HG03064 (cell line): Measurements from ENCODE around the gene CEACAM19.
"Not testable (repeated sequence)": the region's sequence is repeated elsewhere in the genome, so short reads cannot be mapped to it uniquely, and the experiment has no call there.

Experiments
- ATAC-seq: cut with Tn5 transposase; IDR thresholded peaks from one replicate; pipeline ENCODE4 v1.9.1; 2021; ENCODE audit warnings: low read depth; ENCODE audit not compliant: unreplicated experiment

Gene CEACAM19

GRCh38 chr19:44671400-44671799, at the start of gene CEACAM19:
CEACAM19 (plus strand) TSS chr19:44671482; CDS start chr19:44671932, 450 bp downstream.
- ATAC-seq: no peak

GRCh38 chr19:44623080-44623479, 48.2 kb upstream of the CEACAM19 start:
- no peak for ATAC-seq

GRCh38 chr19:44623626-44624025, 47.7 kb upstream of the CEACAM19 start:
- no peak for ATAC-seq

GRCh38 chr19:44624840-44625354, 46.4 kb upstream of the CEACAM19 start:
- no peak for ATAC-seq

- not testable (repeated sequence) for ATAC-seq
Observed at GRCh38 chr19:44625637-44626036, 45.6 kb upstream of the CEACAM19 start.

GRCh38 chr19:44626048-44626624, 45.1 kb upstream of the CEACAM19 start:
- no peak for ATAC-seq

- no peak for ATAC-seq
Observed at GRCh38 chr19:44627631-44628030, 43.7 kb upstream of the CEACAM19 start.

GRCh38 chr19:44628793-44629192, 42.5 kb upstream of the CEACAM19 start:
- ATAC-seq: no peak

GRCh38 chr19:44631611-44632010, 39.7 kb upstream of the CEACAM19 start:
- ATAC-seq: not testable (repeated sequence)

- not testable (repeated sequence) for ATAC-seq
Observed at GRCh38 chr19:44634058-44634457, 37.2 kb upstream of the CEACAM19 start.

- ATAC-seq: no peak
Observed at GRCh38 chr19:44634785-44635184, 36.5 kb upstream of the CEACAM19 start.

GRCh38 chr19:44635581-44636438, 35.5 kb upstream of the CEACAM19 start:
- ATAC-seq: no peak

- ATAC-seq: no peak
Observed at GRCh38 chr19:44636439-44637389, 34.6 kb upstream of the CEACAM19 start.

GRCh38 chr19:44637390-44637764, 33.9 kb upstream of the CEACAM19 start:
- ATAC-seq: no peak

GRCh38 chr19:44640518-44640917, 30.8 kb upstream of the CEACAM19 start:
- ATAC-seq: no peak

GRCh38 chr19:44641501-44642265, 29.6 kb upstream of the CEACAM19 start:
- no peak for ATAC-seq

- ATAC-seq: no peak
Observed at GRCh38 chr19:44642377-44642776, 28.9 kb upstream of the CEACAM19 start.

- no peak for ATAC-seq
Observed at GRCh38 chr19:44643605-44644401, 27.5 kb upstream of the CEACAM19 start, which contains the start of gene PVR. PVR (plus strand) TSS chr19:44643910; CDS start chr19:44644097, 187 bp downstream.

- no peak for ATAC-seq
Observed at GRCh38 chr19:44644402-44645016, 26.8 kb upstream of the CEACAM19 start.
